Naive thymus-derived CD4-positive, alpha-beta T cell (primary cell): Measurements from ENCODE around the gene SATB2. TPM values are rescaled to one million over a fixed set of nuclear protein-coding genes. Genes with fewer than 3 reads are reported as not detected.

Experiments
- ATAC-seq: fragments of 150-1000 bp; cut with Tn5 transposase; 2 replicates; pipeline ENCODE4 v1.10.0; 2021; ENCODE audit warnings: mild to moderate bottlenecking, moderate library complexity
- CTCF ChIA-PET: fragments of 350-600 bp; sonication (Branson Sonifier 250); formaldehyde crosslinking; loops from one replicate; lab custom pipeline; 2021; ENCODE audit warnings: antibody characterized with exemption; lab: Charles Lee
- POLR2A ChIA-PET: fragments of 350-600 bp; sonication (Branson Sonifier 250); formaldehyde crosslinking; loops from one replicate; lab custom pipeline; 2021; ENCODE audit warnings: antibody characterized with exemption, inconsistent platforms; lab: Charles Lee
- DNase-seq, 9 donors: peaks; one replicate each; pipeline versions ENCODE4 v3.0.0 to v3.0.0-alpha.2; 2020 to 2022; ENCODE audit warnings: mixed read lengths in 1 of 9
- H3K27ac ChIP-seq: one replicate; pipeline ENCODE4 v1.7.0; 2013; ENCODE audit warnings: mild to moderate bottlenecking, low read depth, low read length, moderate library complexity
- H3K27me3 ChIP-seq, 2 donors: one replicate each; pipeline ENCODE4 v1.7.0; 2013; ENCODE audit warnings: low read length in 2 of 2, mild to moderate bottlenecking in 2 of 2, moderate library complexity in 2 of 2; ENCODE audit not compliant: control insufficient read depth in 2 of 2, insufficient read depth in 2 of 2
- H3K36me3 ChIP-seq, 3 experiments: 1 replicate in 2 of 3; 2 replicates in 1 of 3; pipeline ENCODE4 v1.7.0; 2013; ENCODE audit warnings: low read length in 3 of 3, mild to moderate bottlenecking in 3 of 3, moderate library complexity in 1 of 3; ENCODE audit not compliant: insufficient read depth in 3 of 3, control insufficient read depth in 2 of 3
- H3K4me1 ChIP-seq, 2 donors: one replicate each; pipeline ENCODE4 v1.7.0; 2013; ENCODE audit warnings: low read length in 2 of 2, mild to moderate bottlenecking in 2 of 2, moderate library complexity in 1 of 2; ENCODE audit not compliant: control insufficient read depth in 2 of 2, insufficient read depth in 2 of 2
- H3K4me3 ChIP-seq: 2 replicates; pipeline ENCODE4 v1.7.0; 2013; ENCODE audit warnings: mild to moderate bottlenecking, low read length
- H3K9me3 ChIP-seq, 3 experiments: 1 replicate in 2 of 3; 2 replicates in 1 of 3; pipeline ENCODE4 v1.7.0; 2013; ENCODE audit warnings: low read length in 3 of 3; ENCODE audit not compliant: control insufficient read depth in 2 of 3
- H3K27ac Mint-ChIP-seq, 9 donors: one replicate each; pipeline ENCODE4 v1.8.0; 2020 to 2022; ENCODE audit warnings: mixed read lengths in 9 of 9, mild to moderate bottlenecking in 8 of 9, moderate library complexity in 5 of 9, inconsistent platforms in 2 of 9
- H3K27me3 Mint-ChIP-seq, 5 donors: one replicate each; pipeline ENCODE4 v1.8.0; 2021 to 2022; ENCODE audit warnings: mixed read lengths in 5 of 5, mild to moderate bottlenecking in 1 of 5
- H3K36me3 Mint-ChIP-seq, 5 donors: one replicate each; pipeline ENCODE4 v1.8.0; 2020 to 2022; ENCODE audit warnings: mixed read lengths in 5 of 5, mild to moderate bottlenecking in 3 of 5, inconsistent platforms in 1 of 5
- H3K4me1 Mint-ChIP-seq, 7 donors: one replicate each; pipeline ENCODE4 v1.8.0; 2020 to 2022; ENCODE audit warnings: mixed read lengths in 7 of 7, mild to moderate bottlenecking in 3 of 7, inconsistent platforms in 1 of 7
- H3K4me3 Mint-ChIP-seq, 10 donors: one replicate each; pipeline ENCODE4 v1.8.0; 2020 to 2022; ENCODE audit warnings: mild to moderate bottlenecking in 10 of 10, mixed read lengths in 10 of 10, moderate library complexity in 6 of 10, inconsistent platforms in 2 of 10
- H3K9me3 Mint-ChIP-seq, 11 donors: one replicate each; pipeline ENCODE4 v1.8.0; 2020 to 2022; ENCODE audit warnings: mixed read lengths in 11 of 11, mild to moderate bottlenecking in 4 of 11, inconsistent platforms in 1 of 11, moderate library complexity in 1 of 11
- intact Hi-C, 2 donors: fragments of 100-400 bp; cut with micrococcal nuclease; formaldehyde crosslinking; loops; one replicate each; pipeline ENCODE4 v1.15.1; 2023
- polyA plus RNA-seq, 2 donors: library from polyadenylated mRNA; unstranded; fragments of 300-500 nt; fragmentation: Illumina TruSeq; gene quantifications; one replicate each; pipeline ENCODE4 v1.2.3, GENCODE V29; 2021
- total RNA-seq, 6 experiments: library from RNA in 5 of 6; stranded (reverse) in 5 of 6; gene quantifications; 1 replicate in 5 of 6; 2 replicates in 1 of 6; pipeline ENCODE4 v1.2.3 and lab custom pipeline; 2021 to 2026

Gene SATB2
- total and polyA plus RNA-seq, 7 experiments from 2014 or later: 0.05 to 0.96 (median 0.32) TPM; not detected in 4

DNA sequence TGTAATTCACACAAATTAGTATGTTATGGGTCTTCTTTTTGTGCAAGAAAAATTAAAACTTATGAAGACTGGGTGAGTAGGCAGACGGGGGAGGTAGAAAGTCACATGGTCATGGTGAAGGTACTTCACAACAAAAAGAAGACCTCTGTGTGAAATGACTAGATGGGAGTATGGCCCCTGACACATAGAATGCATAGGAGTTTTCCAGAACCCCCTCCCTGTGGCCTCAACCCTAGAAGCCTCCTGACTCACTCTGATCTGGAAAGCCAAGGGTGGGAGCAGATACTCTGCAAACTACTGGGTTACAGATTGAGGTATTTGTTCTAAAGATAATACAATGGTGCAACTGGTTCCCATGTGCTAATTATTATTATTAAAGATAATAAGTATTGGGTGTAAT lies 23.2 kb downstream of the SATB2 start:
- peaks cover 0 to 1% (median 0%) of the 10 kb centered on the region in 11 donors for H3K9me3 Mint-ChIP-seq
- POLR2A ChIA-PET: no interaction called here
- intact Hi-C loops: no loop called here
- H3K27ac Mint-ChIP-seq: no peak overlapping the region
- H3K36me3 Mint-ChIP-seq: no peaks in the 10 kb centered on the region
- H3K27me3 ChIP-seq: no peaks in the 10 kb centered on the region
- peaks cover 10 to 31% (median 24%) of the 10 kb centered on the region in 5 donors for H3K27me3 Mint-ChIP-seq
- H3K4me1 Mint-ChIP-seq: no peaks in the 10 kb centered on the region
- ATAC-seq (no peak), DNase-seq (no peak)
- no peak overlapping the region for H3K4me3 ChIP-seq
- no peak overlapping the region for H3K27ac ChIP-seq
- no peak overlapping the region for H3K4me3 Mint-ChIP-seq
- H3K9me3 ChIP-seq: no peaks in the 10 kb centered on the region
- CTCF ChIA-PET: interaction anchor here (0.7 kb wide), 1 partner anchor 54 kb away, joined by 5 read pairs; no protein-coding TSS in a partner anchor
- no peaks in the 10 kb centered on the region for H3K36me3 ChIP-seq
- no peaks in the 10 kb centered on the region for H3K4me1 ChIP-seq

DNA sequence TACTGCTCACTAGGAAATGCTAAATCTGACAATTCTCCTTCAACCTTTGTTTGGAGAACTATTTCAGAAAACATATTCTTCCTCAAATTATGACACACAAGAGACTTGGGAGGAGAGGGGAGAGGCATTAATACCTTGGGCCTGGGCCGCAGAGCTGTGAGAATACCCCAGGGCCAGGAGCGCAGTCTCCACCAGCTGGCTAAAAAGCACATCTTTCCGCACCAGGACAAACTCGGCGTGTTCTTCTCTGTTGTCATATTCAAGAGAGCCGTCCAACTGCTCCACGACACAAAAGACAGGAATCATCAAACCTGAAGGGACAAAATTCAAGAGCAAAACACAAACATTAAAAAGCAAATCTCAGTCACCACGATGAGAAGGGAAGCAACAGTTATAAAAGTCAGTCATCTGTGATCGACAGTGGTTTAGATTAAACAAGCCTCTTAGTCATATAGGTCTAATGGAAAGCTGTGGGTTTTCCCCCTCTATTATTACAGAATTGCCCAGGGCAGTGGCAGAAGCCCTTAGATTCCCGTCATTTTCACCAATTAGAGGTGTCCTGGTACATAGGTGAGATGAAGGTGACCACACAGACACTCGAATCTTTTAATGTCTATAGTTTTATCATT lies 24.4 kb downstream of the SATB2 start:
- peaks cover 0 to 1% (median 0%) of the 10 kb centered on the region in 11 donors for H3K9me3 Mint-ChIP-seq
- DNase-seq (no peak), ATAC-seq (no peak)
- no peak overlapping the region for H3K4me3 ChIP-seq
- intact Hi-C loops: no loop called here
- ChIA-PET CTCF (no interaction called here), POLR2A (no interaction called here)
- H3K27me3 Mint-ChIP-seq: peaks cover 10 to 35% (median 21%) of the 10 kb centered on the region in 5 donors
- no peaks in the 10 kb centered on the region for H3K36me3 ChIP-seq
- no peak overlapping the region for H3K27ac ChIP-seq
- no peaks in the 10 kb centered on the region for H3K36me3 Mint-ChIP-seq
- no peak overlapping the region for H3K4me3 Mint-ChIP-seq
- no peaks in the 10 kb centered on the region for H3K4me1 Mint-ChIP-seq
- no peaks in the 10 kb centered on the region for H3K27me3 ChIP-seq
- H3K9me3 ChIP-seq: no peaks in the 10 kb centered on the region
- H3K4me1 ChIP-seq: no peaks in the 10 kb centered on the region
- H3K27ac Mint-ChIP-seq: no peak overlapping the region

DNA sequence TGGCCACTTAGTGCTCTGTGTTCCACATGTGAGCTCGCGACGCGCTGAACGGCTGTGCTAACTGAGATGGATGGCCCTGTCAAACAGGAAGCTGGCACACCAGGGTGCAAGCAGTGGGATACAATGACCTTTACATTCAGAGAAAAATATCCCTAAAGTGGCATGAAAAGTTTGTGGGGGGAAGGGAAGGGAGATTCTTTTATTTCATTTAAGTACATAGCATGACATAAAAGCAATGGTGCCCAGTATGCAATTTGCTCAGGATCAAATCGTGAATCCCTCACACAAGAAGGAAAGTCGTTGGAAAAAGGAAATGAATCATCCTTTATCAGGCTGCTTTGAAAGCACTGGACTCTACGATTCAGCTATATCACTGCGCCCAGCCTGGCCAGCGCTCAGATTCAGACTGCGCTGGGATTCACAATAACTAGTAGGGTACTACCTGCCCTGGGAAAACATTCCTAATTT lies 26.0 kb downstream of the SATB2 start:
- Mint-ChIP-seq H3K27ac (no peak overlapping the region), H3K4me1 (no peaks in the 10 kb centered on the region), H3K36me3 (no peaks in the 10 kb centered on the region), H3K27me3 (peaks cover 10 to 36% (median 24%) of the 10 kb centered on the region in 5 donors), H3K4me3 (no peak overlapping the region), H3K9me3 (peaks cover 0 to 1% (median 0%) of the 10 kb centered on the region in 11 donors)
- ATAC-seq (no peak), DNase-seq (no peak)
- no peak overlapping the region for H3K4me3 ChIP-seq
- intact Hi-C loops: no loop called here
- H3K27me3 ChIP-seq: no peaks in the 10 kb centered on the region
- no peaks in the 10 kb centered on the region for H3K4me1 ChIP-seq
- H3K9me3 ChIP-seq: no peaks in the 10 kb centered on the region
- H3K36me3 ChIP-seq: no peaks in the 10 kb centered on the region
- ChIA-PET CTCF (interaction anchor here (0.6 kb wide), 1 partner anchor 66 kb away, joined by 6 read pairs; no protein-coding TSS in a partner anchor), POLR2A (no interaction called here)
- no peak overlapping the region for H3K27ac ChIP-seq

DNA sequence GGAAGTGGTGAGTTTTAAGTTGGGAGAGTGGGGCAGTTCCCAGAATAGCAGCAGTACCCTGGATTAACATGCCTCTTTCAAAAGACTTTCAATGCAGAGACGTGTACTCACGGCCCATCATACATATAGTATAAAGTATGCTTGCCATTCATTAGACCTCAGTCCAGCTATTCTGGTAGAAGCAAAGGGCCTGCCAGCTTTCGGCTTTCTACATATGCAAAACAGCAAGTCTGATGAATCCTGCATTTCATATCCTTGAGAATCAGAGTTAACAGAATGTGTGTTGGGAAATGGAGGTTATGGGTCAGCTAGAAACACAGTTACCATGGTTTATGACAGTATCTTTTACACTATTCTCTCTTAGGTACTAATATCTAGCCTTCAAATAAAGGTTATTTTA lies 27.5 kb downstream of the SATB2 start:
- intact Hi-C loops: no loop called here
- no peaks in the 10 kb centered on the region for H3K4me1 Mint-ChIP-seq
- ATAC-seq (no peak), DNase-seq (no peak)
- no peaks in the 10 kb centered on the region for H3K36me3 Mint-ChIP-seq
- ChIA-PET POLR2A (no interaction called here), CTCF (no interaction called here)
- H3K27ac Mint-ChIP-seq: no peak overlapping the region
- Histone ChIP-seq H3K36me3 (no peaks in the 10 kb centered on the region), H3K27me3 (no peaks in the 10 kb centered on the region), H3K27ac (no peak overlapping the region), H3K4me3 (no peak overlapping the region), H3K4me1 (no peaks in the 10 kb centered on the region), H3K9me3 (no peaks in the 10 kb centered on the region)
- peaks cover 11 to 34% (median 26%) of the 10 kb centered on the region in 5 donors for H3K27me3 Mint-ChIP-seq
- no peaks in the 10 kb centered on the region for H3K9me3 Mint-ChIP-seq
- no peak overlapping the region for H3K4me3 Mint-ChIP-seq

DNA sequence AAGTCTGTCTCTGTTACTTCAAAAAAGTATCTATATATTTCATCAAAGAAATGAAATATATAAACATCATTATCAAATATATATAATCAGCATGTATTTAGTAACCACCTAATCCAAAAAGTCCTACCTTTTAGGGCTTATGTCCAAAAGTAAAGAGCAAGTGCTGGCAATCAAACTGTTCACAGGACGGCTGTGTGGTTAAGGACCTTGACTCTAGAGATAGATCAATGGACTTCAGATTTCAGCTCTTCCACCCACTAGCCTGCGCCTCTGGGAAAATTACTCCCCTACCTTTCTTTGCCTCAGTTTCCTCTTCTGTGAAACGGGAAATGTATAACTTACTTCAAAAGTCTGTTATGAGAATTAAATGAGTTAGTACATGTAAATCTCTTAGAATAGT lies 29.4 kb downstream of the SATB2 start:
- H3K4me3 ChIP-seq: no peak overlapping the region
- Mint-ChIP-seq H3K4me1 (no peaks in the 10 kb centered on the region), H3K9me3 (no peaks in the 10 kb centered on the region), H3K36me3 (no peaks in the 10 kb centered on the region), H3K4me3 (no peak overlapping the region), H3K27ac (no peak overlapping the region), H3K27me3 (peaks cover 10 to 34% (median 23%) of the 10 kb centered on the region in 5 donors)
- intact Hi-C loops: no loop called here
- no peak for ATAC-seq
- DNase-seq: no peak
- no peaks in the 10 kb centered on the region for H3K36me3 ChIP-seq
- ChIA-PET POLR2A (no interaction called here), CTCF (no interaction called here)
- no peaks in the 10 kb centered on the region for H3K9me3 ChIP-seq
- no peaks in the 10 kb centered on the region for H3K4me1 ChIP-seq
- H3K27me3 ChIP-seq: no peaks in the 10 kb centered on the region
- H3K27ac ChIP-seq: no peak overlapping the region

DNA sequence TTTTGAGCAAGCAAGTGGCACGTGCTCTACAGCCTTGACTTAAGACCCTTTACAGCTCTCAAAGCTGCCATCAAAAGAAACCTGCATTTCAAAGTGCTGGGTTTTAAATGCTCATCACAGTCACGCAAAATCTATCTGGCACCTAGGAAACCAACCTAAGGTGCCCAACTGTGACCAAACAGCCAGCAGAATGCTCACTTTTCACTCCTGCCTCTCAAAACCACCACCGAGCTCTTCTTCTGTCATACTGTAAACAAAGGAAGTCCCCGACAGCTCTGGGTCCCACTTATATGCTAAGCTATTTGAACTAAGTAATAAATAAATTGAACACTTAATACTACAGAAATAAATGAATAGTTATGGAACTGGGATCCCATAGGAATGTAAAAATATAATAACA lies 33.6 kb downstream of the SATB2 start:
- POLR2A ChIA-PET: no interaction called here
- Histone ChIP-seq H3K36me3 (no peaks in the 10 kb centered on the region), H3K27ac (no peak overlapping the region), H3K4me1 (no peaks in the 10 kb centered on the region), H3K27me3 (no peaks in the 10 kb centered on the region), H3K9me3 (no peaks in the 10 kb centered on the region), H3K4me3 (no peak overlapping the region)
- CTCF ChIA-PET: interaction anchor here (0.5 kb wide), 1 partner anchor 36 kb away, joined by 4 read pairs; no protein-coding TSS in a partner anchor
- ATAC-seq (no peak), DNase-seq (no peak)
- intact Hi-C loops: no loop called here
- Mint-ChIP-seq H3K9me3 (no peaks in the 10 kb centered on the region), H3K4me3 (no peak overlapping the region), H3K27me3 (peaks cover 5 to 17% (median 14%) of the 10 kb centered on the region in 5 donors), H3K27ac (no peak overlapping the region), H3K36me3 (no peaks in the 10 kb centered on the region), H3K4me1 (no peaks in the 10 kb centered on the region)

DNA sequence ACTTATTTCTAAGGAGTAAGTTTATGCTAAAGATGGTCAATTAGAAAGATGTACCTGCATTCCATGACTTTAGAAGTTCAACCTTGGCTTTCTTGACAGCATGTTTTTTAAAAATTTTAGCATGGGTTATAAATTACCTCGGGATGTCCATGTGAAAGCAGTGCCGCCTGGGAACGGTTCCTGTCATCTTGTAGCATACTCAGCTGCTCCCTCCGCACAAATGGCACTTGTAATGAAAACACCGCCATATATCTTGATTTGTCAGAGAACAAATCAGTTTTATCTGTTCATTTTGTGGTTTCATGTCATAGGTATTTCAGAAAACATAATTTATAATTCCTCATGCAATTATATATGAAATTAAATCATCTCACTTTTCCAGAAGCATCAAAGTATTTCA lies 38.3 kb downstream of the SATB2 start:
- Mint-ChIP-seq H3K9me3 (no peaks in the 10 kb centered on the region), H3K4me1 (no peaks in the 10 kb centered on the region), H3K27ac (no peak overlapping the region), H3K4me3 (no peak overlapping the region), H3K36me3 (no peaks in the 10 kb centered on the region), H3K27me3 (peaks cover 3 to 22% (median 10%) of the 10 kb centered on the region in 5 donors)
- ChIA-PET POLR2A (no interaction called here), CTCF (no interaction called here)
- no peak overlapping the region for H3K27ac ChIP-seq
- no peak for ATAC-seq
- no peak for DNase-seq
- no peaks in the 10 kb centered on the region for H3K27me3 ChIP-seq
- H3K36me3 ChIP-seq: no peaks in the 10 kb centered on the region
- intact Hi-C loops: no loop called here
- H3K4me3 ChIP-seq: no peak overlapping the region
- H3K9me3 ChIP-seq: no peaks in the 10 kb centered on the region
- no peaks in the 10 kb centered on the region for H3K4me1 ChIP-seq
